Tongue (tissue), 2 donors: ENCODE measurements around the gene BRD7. TPM values are rescaled to one million over a fixed set of nuclear protein-coding genes. Genes with fewer than 3 reads are reported as not detected.

Experiments
- DNase-seq: peaks from one replicate; pipeline ENCODE4 v3.0.0-alpha.2; 2015
- total RNA-seq: library from RNA; depleted of rRNA; stranded (reverse); fragments of >200 nt; gene quantifications from one replicate; pipeline ENCODE4 v1.2.3, GENCODE V29; 2014

The BRD7 gene
- total RNA-seq, 1 donor from 2014 or later, result 44.2 TPM

- DNase-seq, result no peak
These were observed 19.7 kb upstream of the BRD7 start for GRCh38 chr16:50388496-50388895.

GRCh38 chr16:50386774-50387173, 18.0 kb upstream of the BRD7 start:
- peak; percentile 81 for DNase-seq

GRCh38 chr16:50386139-50386538, 17.4 kb upstream of the BRD7 start:
- DNase-seq, result no peak

GRCh38 chr16:50384500-50385135, 15.8 kb upstream of the BRD7 start:
- no peak for DNase-seq

- DNase-seq, result no peak
These were observed 13.1 kb upstream of the BRD7 start for GRCh38 chr16:50381679-50382440.

GRCh38 chr16:50378417-50378816, 9.6 kb upstream of the BRD7 start:
- no peak for DNase-seq

- DNase-seq, result no peak
These were observed 8.2 kb upstream of the BRD7 start for GRCh38 chr16:50377001-50377400.

GRCh38 chr16:50373780-50374179, 5.0 kb upstream of the BRD7 start:
- no peak for DNase-seq

GRCh38 chr16:50373345-50373701, 4.5 kb upstream of the BRD7 start:
- no peak for DNase-seq

GRCh38 chr16:50372611-50373344, 4.0 kb upstream of the BRD7 start:
- peak; percentile 62 for DNase-seq

GRCh38 chr16:50371936-50372595, 3.3 kb upstream of the BRD7 start:
- DNase-seq, result peak; percentile 62

GRCh38 chr16:50371036-50371716, 2.4 kb upstream of the BRD7 start:
- no peak for DNase-seq

GRCh38 chr16:50369133-50369804, 481 bp upstream of the BRD7 start:
- DNase-seq, result no peak

GRCh38 chr16:50367777-50368409, 895 bp downstream of the BRD7 start:
- no peak for DNase-seq

GRCh38 chr16:50365791-50366575, 2.8 kb downstream of the BRD7 start:
- DNase-seq, result no peak

- DNase-seq, result no peak
These were observed 5.1 kb downstream of the BRD7 start for GRCh38 chr16:50363656-50364055.

- DNase-seq, result no peak
These were observed 8.0 kb downstream of the BRD7 start for GRCh38 chr16:50360779-50361178.

- DNase-seq, result peak; percentile 45
These were observed 8.6 kb downstream of the BRD7 start for GRCh38 chr16:50360033-50360778.

GRCh38 chr16:50359626-50360025, 9.2 kb downstream of the BRD7 start:
- DNase-seq, result no peak
